Loucy (cell line): ENCODE measurements around the gene PTK6.

Source experiments
- EZH2phosphoT487 ChIP-seq: fragments of 200-600 bp; IDR thresholded peaks from 2 replicates; pipeline ENCODE4 v1.6.1; 2018; ENCODE audit warnings: antibody characterized with exemption, mild to moderate bottlenecking, moderate library complexity, borderline replicate concordance
- TF ChIP-seq, protein P1 (sequence below): fragments of 200-600 bp; sonication (generic); conservative IDR thresholded peaks from 2 replicates; pipeline ENCODE4 v1.5.1; 2014; ENCODE audit warnings: mild to moderate bottlenecking, antibody characterized with exemption, low read length

DNA sequence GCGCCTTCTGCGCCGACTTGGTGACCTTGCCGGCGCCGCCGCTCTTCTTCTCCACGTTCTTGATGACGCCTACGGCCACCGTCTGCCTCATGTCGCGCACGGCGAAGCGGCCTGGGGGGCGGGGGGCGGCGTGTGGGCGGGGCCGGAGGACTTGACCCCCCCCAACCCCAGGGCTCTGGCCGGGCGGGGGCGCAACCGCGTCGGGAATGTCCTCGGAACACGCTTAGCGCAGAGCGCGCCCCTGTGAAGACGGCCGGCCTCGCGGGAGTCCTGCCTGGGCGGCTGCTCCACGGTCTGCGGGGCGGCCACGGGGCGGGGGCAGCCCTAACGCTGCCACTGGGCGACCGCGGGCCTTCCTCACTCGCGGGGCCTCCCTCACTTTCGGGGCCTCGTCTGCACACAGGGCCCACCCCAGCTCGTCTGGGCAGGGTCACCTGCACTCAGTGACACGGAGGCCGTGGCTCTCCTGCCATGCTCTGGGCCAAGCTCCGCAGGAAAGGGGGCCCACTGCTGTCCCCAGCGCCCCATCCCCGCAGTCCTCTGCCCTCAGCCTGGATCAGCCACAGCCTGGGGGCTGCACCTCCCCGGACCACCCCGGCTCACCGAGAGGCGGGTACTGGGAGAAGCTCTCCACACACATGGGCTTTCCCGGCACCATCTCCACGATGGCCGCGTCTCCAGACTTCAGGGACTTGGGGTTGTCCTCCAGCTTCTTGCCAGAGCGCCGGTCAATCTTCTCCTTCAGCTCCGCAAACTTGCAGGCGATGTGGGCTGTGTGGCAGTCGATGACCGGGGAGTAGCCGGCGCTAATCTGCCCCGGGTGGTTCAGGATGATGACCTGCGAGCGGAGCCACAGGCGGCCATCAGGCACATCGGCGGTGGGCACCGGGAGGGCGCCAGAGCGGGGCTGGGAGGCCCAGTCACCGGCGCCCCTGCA lies 48.6 kb downstream of the PTK6 start:
- TF ChIP-seq, protein P1, sequence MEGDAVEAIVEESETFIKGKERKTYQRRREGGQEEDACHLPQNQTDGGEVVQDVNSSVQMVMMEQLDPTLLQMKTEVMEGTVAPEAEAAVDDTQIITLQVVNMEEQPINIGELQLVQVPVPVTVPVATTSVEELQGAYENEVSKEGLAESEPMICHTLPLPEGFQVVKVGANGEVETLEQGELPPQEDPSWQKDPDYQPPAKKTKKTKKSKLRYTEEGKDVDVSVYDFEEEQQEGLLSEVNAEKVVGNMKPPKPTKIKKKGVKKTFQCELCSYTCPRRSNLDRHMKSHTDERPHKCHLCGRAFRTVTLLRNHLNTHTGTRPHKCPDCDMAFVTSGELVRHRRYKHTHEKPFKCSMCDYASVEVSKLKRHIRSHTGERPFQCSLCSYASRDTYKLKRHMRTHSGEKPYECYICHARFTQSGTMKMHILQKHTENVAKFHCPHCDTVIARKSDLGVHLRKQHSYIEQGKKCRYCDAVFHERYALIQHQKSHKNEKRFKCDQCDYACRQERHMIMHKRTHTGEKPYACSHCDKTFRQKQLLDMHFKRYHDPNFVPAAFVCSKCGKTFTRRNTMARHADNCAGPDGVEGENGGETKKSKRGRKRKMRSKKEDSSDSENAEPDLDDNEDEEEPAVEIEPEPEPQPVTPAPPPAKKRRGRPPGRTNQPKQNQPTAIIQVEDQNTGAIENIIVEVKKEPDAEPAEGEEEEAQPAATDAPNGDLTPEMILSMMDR: no peak
- TF ChIP-seq EZH2phosphoT487: no peak
